ENCODE results near the gene ACOXL.

Gene ACOXL

GRCh38 chr2:111138839-111139238, 406.5 kb downstream of the ACOXL start:
- H3K79me2 ChIP-seq (ENCODE audit: insufficient read depth, low read length), result peaks cover 95% of the 10 kb centered on the region
- peaks cover 95% of the 10 kb centered on the region for H3K36me3 ChIP-seq (ENCODE audit: insufficient read depth, low read length)
- H4K20me1 ChIP-seq (ENCODE audit: insufficient read depth, low read length), result peaks cover 6% of the 10 kb centered on the region; the same call in 1 of the 2 replicates

GRCh38 chr2:111139637-111140317, 407.4 kb downstream of the ACOXL start:
- Histone ChIP-seq H3K27ac (ENCODE audit: low read depth, low read length, poor library complexity, severe bottlenecking) (peak overlapping the region; percentile 45), H2AFZ (ENCODE audit: low read length) (no peak overlapping the region), H3K79me2 (ENCODE audit: insufficient read depth, low read length) (peaks cover 95% of the 10 kb centered on the region), H3K9me2 (ENCODE audit: low read depth, low read length) (no peaks in the 10 kb centered on the region), H3F3A (ENCODE audit: insufficient read depth, low read length) (no peaks in the 10 kb centered on the region), H3K4me3 (ENCODE audit: low read depth, low read length, poor library complexity, severe bottlenecking) (no peak overlapping the region), H3K9me3 (ENCODE audit: low read length) (no peaks in the 10 kb centered on the region), H3K9ac (ENCODE audit: low read length) (no peak overlapping the region), H4K20me1 (ENCODE audit: insufficient read depth, low read length) (peaks cover 6% of the 10 kb centered on the region; the same call in 1 of the 2 replicates), H3K27me3 (ENCODE audit: insufficient read depth, low read length) (no peaks in the 10 kb centered on the region), H3K4me2 (ENCODE audit: low read length) (peak overlapping the region; percentile 3; the same call in 1 of the 2 replicates), H3K36me3 (ENCODE audit: insufficient read depth, low read length) (peaks cover 95% of the 10 kb centered on the region), H3K4me1 (ENCODE audit: insufficient read depth, low read length, severe bottlenecking) (peaks cover 82% of the 10 kb centered on the region)
- TF ChIP-seq, protein P1, sequence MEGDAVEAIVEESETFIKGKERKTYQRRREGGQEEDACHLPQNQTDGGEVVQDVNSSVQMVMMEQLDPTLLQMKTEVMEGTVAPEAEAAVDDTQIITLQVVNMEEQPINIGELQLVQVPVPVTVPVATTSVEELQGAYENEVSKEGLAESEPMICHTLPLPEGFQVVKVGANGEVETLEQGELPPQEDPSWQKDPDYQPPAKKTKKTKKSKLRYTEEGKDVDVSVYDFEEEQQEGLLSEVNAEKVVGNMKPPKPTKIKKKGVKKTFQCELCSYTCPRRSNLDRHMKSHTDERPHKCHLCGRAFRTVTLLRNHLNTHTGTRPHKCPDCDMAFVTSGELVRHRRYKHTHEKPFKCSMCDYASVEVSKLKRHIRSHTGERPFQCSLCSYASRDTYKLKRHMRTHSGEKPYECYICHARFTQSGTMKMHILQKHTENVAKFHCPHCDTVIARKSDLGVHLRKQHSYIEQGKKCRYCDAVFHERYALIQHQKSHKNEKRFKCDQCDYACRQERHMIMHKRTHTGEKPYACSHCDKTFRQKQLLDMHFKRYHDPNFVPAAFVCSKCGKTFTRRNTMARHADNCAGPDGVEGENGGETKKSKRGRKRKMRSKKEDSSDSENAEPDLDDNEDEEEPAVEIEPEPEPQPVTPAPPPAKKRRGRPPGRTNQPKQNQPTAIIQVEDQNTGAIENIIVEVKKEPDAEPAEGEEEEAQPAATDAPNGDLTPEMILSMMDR (IDR thresholded peaks at IDR 0.05; ENCODE audit: low read length), result no peak
- TF ChIP-seq EZH2 (IDR thresholded peaks at IDR 0.05; ENCODE audit: borderline replicate concordance, low read length), result no peak

More at GRCh38 chr2:111138839-111139238, 406.5 kb downstream of the ACOXL start:
- Histone ChIP-seq H3K9ac (ENCODE audit: low read length) (no peak overlapping the region), H3K4me3 (ENCODE audit: low read depth, low read length, poor library complexity, severe bottlenecking) (no peak overlapping the region), H3K4me1 (ENCODE audit: insufficient read depth, low read length, severe bottlenecking) (peaks cover 82% of the 10 kb centered on the region), H3K9me3 (ENCODE audit: low read length) (no peaks in the 10 kb centered on the region), H3K27me3 (ENCODE audit: insufficient read depth, low read length) (no peaks in the 10 kb centered on the region), H3F3A (ENCODE audit: insufficient read depth, low read length) (0 out of 2 replicates have a peak, but pooled peaks cover 1% of the 10 kb centered on the region), H3K4me2 (ENCODE audit: low read length) (no peak overlapping the region), H2AFZ (ENCODE audit: low read length) (no peak overlapping the region), H3K9me2 (ENCODE audit: low read depth, low read length) (no peaks in the 10 kb centered on the region), H3K27ac (ENCODE audit: low read depth, low read length, poor library complexity, severe bottlenecking) (no peak overlapping the region)
- no peak for TF ChIP-seq EZH2 (IDR thresholded peaks at IDR 0.05; ENCODE audit: borderline replicate concordance, low read length)
- TF ChIP-seq, protein P1 (IDR thresholded peaks at IDR 0.05; ENCODE audit: low read length), result no peak

DNA sequence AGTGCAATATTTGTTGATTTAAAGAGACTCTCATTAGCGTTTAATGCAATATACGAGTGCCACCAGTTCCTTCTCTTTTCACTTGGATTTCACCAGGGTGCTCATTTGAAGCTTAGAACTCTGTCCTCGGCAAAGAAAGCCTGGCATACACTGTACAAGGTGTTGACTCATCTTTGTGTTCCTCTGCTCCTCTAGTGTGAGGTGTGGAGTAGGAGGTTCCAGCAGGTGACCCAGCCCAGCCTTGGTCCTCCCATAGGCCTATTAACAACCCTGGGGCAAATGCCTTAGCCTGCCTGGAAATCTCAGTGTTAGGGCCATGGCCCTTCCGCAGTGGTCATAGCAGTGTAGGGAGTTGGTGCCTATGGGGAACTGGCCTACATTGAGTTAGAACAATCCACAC, 408.4 kb downstream of the ACOXL start:
- H3K4me2 ChIP-seq (ENCODE audit: low read length), result no peak overlapping the region

More for the DNA sequence above, 408.4 kb downstream of the ACOXL start:
- Histone ChIP-seq H3F3A (ENCODE audit: insufficient read depth, low read length) (0 out of 2 replicates have a peak, but pooled peaks cover 3% of the 10 kb centered on the region), H3K4me3 (ENCODE audit: low read depth, low read length, poor library complexity, severe bottlenecking) (no peak overlapping the region), H4K20me1 (ENCODE audit: insufficient read depth, low read length) (peaks cover 6% of the 10 kb centered on the region; the same call in 1 of the 2 replicates), H3K79me2 (ENCODE audit: insufficient read depth, low read length) (peaks cover 95% of the 10 kb centered on the region), H3K9me3 (ENCODE audit: low read length) (no peaks in the 10 kb centered on the region), H2AFZ (ENCODE audit: low read length) (no peak overlapping the region), H3K9me2 (ENCODE audit: low read depth, low read length) (no peaks in the 10 kb centered on the region), H3K9ac (ENCODE audit: low read length) (no peak overlapping the region), H3K4me1 (ENCODE audit: insufficient read depth, low read length, severe bottlenecking) (peaks cover 83% of the 10 kb centered on the region), H3K27me3 (ENCODE audit: insufficient read depth, low read length) (no peaks in the 10 kb centered on the region), H3K36me3 (ENCODE audit: insufficient read depth, low read length) (peaks cover 95% of the 10 kb centered on the region), H3K27ac (ENCODE audit: low read depth, low read length, poor library complexity, severe bottlenecking) (no peak overlapping the region)
- TF ChIP-seq, protein P1 (IDR thresholded peaks at IDR 0.05; ENCODE audit: low read length), result no peak
- no peak for TF ChIP-seq EZH2 (IDR thresholded peaks at IDR 0.05; ENCODE audit: borderline replicate concordance, low read length)
